Measurements from ENCODE around the gene ASCL2.
"Not testable (repeated sequence)": the region's sequence is repeated elsewhere in the genome, so short reads cannot be mapped to it uniquely, and the experiment has no call there.

ASCL2 gene

GRCh38 chr11:2259466-2259830, 10.9 kb downstream of the ASCL2 start:
- DNase-seq = no peak

- DNase-seq = no peak
Measured at GRCh38 chr11:2258501-2259465, 11.6 kb downstream of the ASCL2 start.

GRCh38 chr11:2256951-2257700, 13.3 kb downstream of the ASCL2 start:
- DNase-seq = no peak

- no peak for DNase-seq
Measured at GRCh38 chr11:2256293-2256913, 14.0 kb downstream of the ASCL2 start.

GRCh38 chr11:2252018-2252417, 18.4 kb downstream of the ASCL2 start:
- DNase-seq = no peak

GRCh38 chr11:2251138-2251537, 19.2 kb downstream of the ASCL2 start:
- no peak for DNase-seq

- DNase-seq = no peak
Measured at GRCh38 chr11:2250485-2250884, 19.9 kb downstream of the ASCL2 start.

- no peak for DNase-seq
Measured at GRCh38 chr11:2250041-2250440, 20.3 kb downstream of the ASCL2 start.

- DNase-seq = no peak
Measured at GRCh38 chr11:2249189-2249916, 21.0 kb downstream of the ASCL2 start.

GRCh38 chr11:2248762-2249161, 21.6 kb downstream of the ASCL2 start:
- no peak for DNase-seq

- no peak for DNase-seq
Measured at GRCh38 chr11:2248242-2248641, 22.1 kb downstream of the ASCL2 start.

GRCh38 chr11:2247496-2247895, 22.9 kb downstream of the ASCL2 start:
- DNase-seq = no peak

GRCh38 chr11:2240834-2241233, 29.6 kb downstream of the ASCL2 start:
- DNase-seq = no peak

- no peak for DNase-seq
Measured at GRCh38 chr11:2237457-2238238, 32.7 kb downstream of the ASCL2 start.

GRCh38 chr11:2236381-2237134, 33.8 kb downstream of the ASCL2 start:
- not testable (repeated sequence) for DNase-seq

GRCh38 chr11:2235588-2236326, 34.6 kb downstream of the ASCL2 start:
- no peak for DNase-seq

GRCh38 chr11:2234963-2235362, 35.4 kb downstream of the ASCL2 start:
- DNase-seq = no peak

GRCh38 chr11:2233693-2234455, 36.5 kb downstream of the ASCL2 start:
- DNase-seq = no peak

- no peak for DNase-seq
Measured at GRCh38 chr11:2229713-2230297, 40.6 kb downstream of the ASCL2 start.

All from right forelimb (tissue), 1 donor.